Measurements from ENCODE around the gene ECSCR.

DNA sequence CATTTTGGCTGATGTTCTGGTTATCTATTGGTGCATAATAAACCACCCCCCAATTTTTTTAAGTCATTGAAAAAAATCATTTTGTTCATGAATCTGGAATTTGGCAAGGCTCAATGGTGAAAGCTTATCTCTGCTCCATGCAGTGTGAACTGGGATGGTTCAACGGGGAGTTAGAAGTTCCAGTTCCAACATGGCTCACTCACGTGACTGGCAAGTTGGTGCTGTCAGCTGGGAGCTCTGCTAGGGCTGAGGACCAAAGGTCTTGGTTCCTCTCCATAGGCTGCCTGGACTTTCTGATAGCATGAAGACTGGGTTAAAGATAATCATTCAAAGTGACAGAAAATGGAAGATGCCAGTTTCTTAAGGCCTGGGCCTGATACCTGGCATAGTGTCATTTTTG lies 55.6 kb downstream of the ECSCR start:
- TF ChIP-seq, protein P1, sequence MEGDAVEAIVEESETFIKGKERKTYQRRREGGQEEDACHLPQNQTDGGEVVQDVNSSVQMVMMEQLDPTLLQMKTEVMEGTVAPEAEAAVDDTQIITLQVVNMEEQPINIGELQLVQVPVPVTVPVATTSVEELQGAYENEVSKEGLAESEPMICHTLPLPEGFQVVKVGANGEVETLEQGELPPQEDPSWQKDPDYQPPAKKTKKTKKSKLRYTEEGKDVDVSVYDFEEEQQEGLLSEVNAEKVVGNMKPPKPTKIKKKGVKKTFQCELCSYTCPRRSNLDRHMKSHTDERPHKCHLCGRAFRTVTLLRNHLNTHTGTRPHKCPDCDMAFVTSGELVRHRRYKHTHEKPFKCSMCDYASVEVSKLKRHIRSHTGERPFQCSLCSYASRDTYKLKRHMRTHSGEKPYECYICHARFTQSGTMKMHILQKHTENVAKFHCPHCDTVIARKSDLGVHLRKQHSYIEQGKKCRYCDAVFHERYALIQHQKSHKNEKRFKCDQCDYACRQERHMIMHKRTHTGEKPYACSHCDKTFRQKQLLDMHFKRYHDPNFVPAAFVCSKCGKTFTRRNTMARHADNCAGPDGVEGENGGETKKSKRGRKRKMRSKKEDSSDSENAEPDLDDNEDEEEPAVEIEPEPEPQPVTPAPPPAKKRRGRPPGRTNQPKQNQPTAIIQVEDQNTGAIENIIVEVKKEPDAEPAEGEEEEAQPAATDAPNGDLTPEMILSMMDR (IDR thresholded peaks at IDR 0.05), result no peak
- TF ChIP-seq POLR2AphosphoS5 (IDR thresholded peaks at IDR 0.05; ENCODE audit: low read depth, low read length) (no peak), REST (IDR thresholded peaks at IDR 0.05; ENCODE audit: insufficient read depth in 1 of 2, low read depth in 2 of 2, low read length in 1 of 2) (no peak), SIN3A (IDR thresholded peaks at IDR 0.05; ENCODE audit: borderline replicate concordance, insufficient read depth, low read depth, low read length) (no peak), TCF7L2 (IDR thresholded peaks at IDR 0.05; ENCODE audit: low read depth, low read length) (no peak)
